ENCODE measurements around the gene RAB28.

Gene RAB28

GRCh38 chr4:13504374-13504773 lies 20.2 kb upstream of the RAB28 start:
- no peak for DNase-seq

GRCh38 chr4:13498469-13498868 lies 14.3 kb upstream of the RAB28 start:
- peak; percentile 72 for DNase-seq

GRCh38 chr4:13496605-13497004 lies 12.5 kb upstream of the RAB28 start:
- no peak for DNase-seq

GRCh38 chr4:13495753-13496152 lies 11.6 kb upstream of the RAB28 start:
- DNase-seq, result no peak

- no peak for DNase-seq
Measured at GRCh38 chr4:13493793-13494192, 9.7 kb upstream of the RAB28 start.

GRCh38 chr4:13492747-13493146 lies 8.6 kb upstream of the RAB28 start:
- DNase-seq, result peak; percentile 69

- no peak for DNase-seq
Measured at GRCh38 chr4:13484749-13485221, 645 bp upstream of the RAB28 start.

GRCh38 chr4:13483768-13484121 lies 395 bp downstream of the RAB28 start:
- DNase-seq, result peak; percentile 51

- DNase-seq, result no peak
Measured at GRCh38 chr4:13483136-13483767, 888 bp downstream of the RAB28 start.

- DNase-seq, result peak; percentile 82
Measured at GRCh38 chr4:13481569-13481968, 2.6 kb downstream of the RAB28 start.

- DNase-seq, result no peak
Measured at GRCh38 chr4:13478707-13479106, 5.4 kb downstream of the RAB28 start.

- no peak for DNase-seq
Measured at GRCh38 chr4:13478131-13478530, 6.0 kb downstream of the RAB28 start.

GRCh38 chr4:13476915-13477314 lies 7.2 kb downstream of the RAB28 start:
- no peak for DNase-seq

- DNase-seq, result no peak
Measured at GRCh38 chr4:13476152-13476551, 8.0 kb downstream of the RAB28 start.

GRCh38 chr4:13471400-13471799 lies 12.7 kb downstream of the RAB28 start:
- DNase-seq, result no peak

GRCh38 chr4:13470379-13470778 lies 13.8 kb downstream of the RAB28 start:
- DNase-seq, result no peak

- DNase-seq, result no peak
Measured at GRCh38 chr4:13464973-13465372, 19.2 kb downstream of the RAB28 start.

GRCh38 chr4:13464543-13464942 lies 19.6 kb downstream of the RAB28 start:
- DNase-seq, result no peak

- peak; percentile 2 for DNase-seq
Measured at GRCh38 chr4:13461191-13461905, 22.8 kb downstream of the RAB28 start.

GRCh38 chr4:13455411-13455810 lies 28.7 kb downstream of the RAB28 start:
- no peak for DNase-seq

GRCh38 chr4:13454786-13455185 lies 29.4 kb downstream of the RAB28 start:
- no peak for DNase-seq

GRCh38 chr4:13452927-13453579 lies 31.1 kb downstream of the RAB28 start:
- peak; percentile 49 for DNase-seq

GRCh38 chr4:13449590-13449989 lies 34.5 kb downstream of the RAB28 start:
- no peak for DNase-seq

Data from inflammatory macrophage treated with lipopolysaccharide for 4 hours (primary cell).